HG03571 (cell line): ENCODE data around the gene MORN1.

Experiments
- ATAC-seq: cut with Tn5 transposase; IDR thresholded peaks from one replicate; pipeline ENCODE4 v1.9.1; 2021; ENCODE audit not compliant: unreplicated experiment

MORN1 gene

DNA sequence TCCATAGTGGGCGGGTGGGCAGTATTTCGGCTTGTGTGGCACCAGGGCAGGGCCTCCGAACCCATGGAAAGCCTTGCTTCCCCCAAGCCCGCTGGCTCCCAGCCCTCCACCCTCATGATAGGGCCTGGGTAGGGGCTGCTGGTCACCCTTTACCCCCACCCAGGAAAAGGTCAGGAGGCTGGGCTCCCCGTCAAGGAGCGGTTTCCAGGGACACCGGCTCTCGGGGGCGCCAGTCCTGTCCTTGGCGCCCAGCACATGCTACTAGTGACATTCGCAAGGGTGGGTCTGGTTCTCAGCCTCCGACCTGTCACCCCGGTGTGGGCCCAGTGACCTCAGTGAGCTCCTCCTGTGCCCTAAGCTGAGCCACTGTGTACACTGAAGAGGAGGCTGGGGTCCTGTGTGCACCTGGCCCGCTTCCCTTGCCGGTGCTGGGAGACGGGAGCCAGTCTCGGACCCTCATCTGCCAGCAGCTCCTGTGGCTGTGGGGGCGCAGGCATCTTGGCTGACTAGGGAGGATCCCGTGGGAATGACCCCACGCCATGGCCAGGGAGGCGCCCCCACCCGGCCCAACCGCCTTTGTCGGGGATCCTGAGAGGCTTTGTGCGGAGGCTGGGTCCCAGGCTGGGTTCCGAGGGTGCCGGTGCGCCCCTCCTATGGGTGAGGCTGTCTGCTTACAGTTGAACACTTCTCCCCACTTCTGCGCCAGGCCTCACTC lies 108.6 kb downstream of the MORN1 start:
- no peak for ATAC-seq

- ATAC-seq, result no peak
Observed at GRCh38 chr1:2279817-2280216, 111.5 kb downstream of the MORN1 start.

- no peak for ATAC-seq
Observed at GRCh38 chr1:2279210-2279639, 112.1 kb downstream of the MORN1 start.

DNA sequence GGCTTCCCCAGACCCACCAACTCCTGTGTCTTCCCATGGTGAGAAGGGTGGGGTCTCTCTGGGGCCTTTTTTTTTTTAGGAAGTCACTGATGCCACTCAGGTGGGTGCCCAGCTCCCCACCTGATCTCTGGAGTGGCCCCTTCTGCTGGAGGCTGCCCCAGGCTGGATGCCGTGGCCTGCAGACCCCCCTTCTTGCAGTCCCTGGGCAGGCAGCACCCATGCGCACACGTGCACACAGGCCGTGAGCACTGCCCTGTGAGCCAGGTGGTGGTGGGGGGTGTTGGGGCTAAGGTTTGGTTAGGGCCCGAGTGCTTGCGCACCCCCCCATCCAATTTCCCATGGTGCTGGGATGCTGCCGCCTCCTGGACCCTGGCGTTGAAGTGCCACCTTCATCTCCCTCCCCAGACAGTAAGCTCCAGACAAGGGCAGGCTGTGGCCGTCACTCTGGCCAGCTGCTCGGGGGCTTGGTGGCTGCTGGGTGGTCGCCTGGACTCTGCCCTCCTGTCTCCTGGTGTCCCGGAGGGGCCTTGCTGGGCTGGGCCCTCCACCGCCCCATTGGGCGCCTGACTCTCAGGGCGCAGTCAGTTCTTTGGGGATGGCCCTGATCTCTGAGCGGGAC lies 112.7 kb downstream of the MORN1 start:
- no peak for ATAC-seq

- ATAC-seq, result no peak
Observed at GRCh38 chr1:2277741-2278488, 113.4 kb downstream of the MORN1 start.

GRCh38 chr1:2276803-2277580 lies 114.4 kb downstream of the MORN1 start:
- ATAC-seq, result no peak

DNA sequence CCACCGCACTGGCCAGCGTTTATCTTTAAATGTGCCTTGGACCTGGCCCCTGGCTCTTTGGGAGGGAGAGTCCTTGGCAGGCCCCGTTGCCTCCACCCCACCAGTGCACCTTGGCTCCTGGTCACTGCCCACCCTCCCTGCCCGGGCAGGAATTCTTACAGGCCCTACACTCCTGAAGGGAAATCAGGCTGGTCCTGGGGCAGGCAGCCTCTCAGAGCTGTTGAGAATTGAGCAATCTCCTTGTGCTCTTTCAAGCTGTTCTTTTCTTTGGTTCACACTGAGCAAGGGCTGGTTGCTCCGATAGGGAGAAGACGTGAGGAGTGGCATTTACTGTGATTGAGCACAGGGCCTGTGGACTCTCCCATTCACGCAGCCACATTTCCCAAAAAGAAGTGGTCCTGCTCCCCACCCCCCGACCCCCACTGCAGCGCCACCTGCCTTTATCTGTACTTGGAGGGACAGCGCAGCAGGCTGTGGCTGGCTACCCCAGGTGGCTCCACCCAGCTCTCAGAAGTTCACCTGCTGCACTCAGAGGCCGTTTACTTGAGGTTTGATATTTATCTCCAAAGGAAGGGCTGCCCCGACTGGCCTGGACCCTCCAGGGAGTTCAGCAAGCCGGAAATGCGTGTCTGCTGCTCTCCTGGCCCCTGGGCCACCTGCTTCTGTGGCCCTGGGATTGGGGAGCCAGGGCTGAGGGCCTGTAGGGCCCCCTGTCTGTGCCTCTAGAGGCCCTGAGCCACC lies 115.4 kb downstream of the MORN1 start:
- no peak for ATAC-seq

- no peak for ATAC-seq
Observed at GRCh38 chr1:2274929-2275475, 116.4 kb downstream of the MORN1 start.

DNA sequence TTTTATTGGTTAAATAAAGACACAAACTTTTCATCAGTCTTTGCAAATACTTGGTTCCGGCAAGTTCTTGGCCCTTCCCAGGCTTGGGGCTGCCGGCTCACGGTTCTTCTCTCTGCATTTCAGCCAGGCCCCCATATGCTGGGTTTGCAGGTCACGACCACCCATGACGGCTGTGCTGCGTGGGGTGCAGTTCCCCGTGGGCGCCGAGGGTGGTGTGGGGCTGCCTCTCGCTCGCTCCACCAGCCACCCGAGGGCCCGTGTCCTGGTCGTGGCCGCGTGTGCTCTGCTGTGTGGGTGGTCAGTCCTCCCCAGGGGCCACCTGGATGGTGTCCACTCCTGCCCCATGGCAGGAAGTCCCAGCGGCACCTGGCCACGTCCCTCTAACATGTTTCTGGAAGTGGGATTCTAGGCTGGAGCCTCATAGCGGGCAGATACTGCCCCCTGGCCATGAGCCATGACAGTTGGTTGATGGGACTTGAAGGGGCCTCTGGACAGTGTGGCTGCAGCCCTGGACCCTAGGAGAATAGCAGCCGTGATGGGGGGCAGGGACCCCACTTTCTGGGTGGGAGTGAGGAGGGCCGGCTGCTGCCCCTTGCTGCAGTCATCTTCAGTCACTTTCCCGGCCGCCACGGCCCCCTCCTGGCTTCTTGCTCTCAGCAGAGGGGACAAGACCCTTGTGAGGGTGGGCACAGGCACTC lies 117.0 kb downstream of the MORN1 start:
- no peak for ATAC-seq

GRCh38 chr1:2273401-2274090 lies 117.8 kb downstream of the MORN1 start:
- no peak for ATAC-seq

GRCh38 chr1:2272686-2273400 lies 118.5 kb downstream of the MORN1 start:
- ATAC-seq, result no peak

DNA sequence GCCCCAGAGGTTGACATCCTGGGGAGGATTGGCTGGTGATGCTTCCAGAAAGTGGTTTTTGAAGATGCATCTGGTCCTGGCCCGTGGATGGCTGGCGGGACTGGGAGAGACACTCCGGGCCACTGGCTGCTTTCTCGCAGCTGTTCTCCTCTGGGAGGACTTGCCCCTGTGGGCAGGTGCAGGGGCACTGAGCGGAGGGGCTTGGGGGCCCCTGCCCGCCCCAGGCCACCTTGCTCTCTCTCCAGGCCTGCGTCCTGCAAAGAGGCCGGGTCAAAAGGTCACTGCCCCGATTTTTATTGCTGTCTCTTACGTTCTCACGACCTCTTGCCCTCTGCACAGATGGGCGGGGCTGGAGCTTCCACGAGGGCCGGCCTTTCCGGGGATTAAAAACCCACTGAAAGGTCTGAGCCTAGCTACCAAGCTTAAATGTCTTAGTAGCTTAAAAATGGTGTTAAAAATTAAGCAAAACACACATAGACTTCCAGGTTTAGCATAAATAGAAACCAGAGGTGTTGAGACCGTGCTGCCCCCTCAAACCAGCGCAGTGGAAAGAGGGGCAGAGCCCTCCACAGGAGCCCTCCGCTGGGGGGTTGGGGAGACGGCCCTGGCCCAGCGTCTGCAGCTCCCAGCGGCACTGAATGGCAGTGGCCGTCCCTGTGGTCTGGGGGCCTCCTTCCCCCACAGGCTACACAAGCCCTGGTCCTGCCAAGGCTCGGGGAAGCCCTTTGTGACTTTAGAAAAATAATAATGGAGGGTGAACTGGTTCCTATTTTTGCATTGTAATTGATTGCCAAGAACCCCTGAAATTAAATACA lies 119.3 kb downstream of the MORN1 start:
- ATAC-seq, result no peak
